Measurements from ENCODE around the gene EXOC6B.

Gene EXOC6B

GRCh38 chr2:72800492-72800891, 25.3 kb downstream of the EXOC6B start:
- ATAC-seq = no peak
- TF ChIP-seq POU6F1 (CRISPR knock-in tag; IDR thresholded peaks at IDR 0.05; ENCODE audit: borderline replicate concordance, low read depth) (no peak), TCF4 (CRISPR knock-in tag; IDR thresholded peaks at IDR 0.05; ENCODE audit: borderline replicate concordance) (no peak), OSR1 (CRISPR knock-in tag; IDR thresholded peaks at IDR 0.05) (no peak), RARB (CRISPR knock-in tag; IDR thresholded peaks at IDR 0.05) (no peak), ZNF70 (CRISPR knock-in tag; IDR thresholded peaks at IDR 0.05) (no peak), ARNTL (CRISPR knock-in tag; IDR thresholded peaks at IDR 0.05; ENCODE audit: borderline replicate concordance, low read depth) (no peak), ISL1 (CRISPR knock-in tag; IDR thresholded peaks at IDR 0.05) (no peak), ZFP30 (CRISPR knock-in tag; IDR thresholded peaks at IDR 0.05) (no peak), PATZ1 (CRISPR knock-in tag; IDR thresholded peaks at IDR 0.05; ENCODE audit: borderline replicate concordance) (no peak), TSHZ2 (CRISPR knock-in tag; IDR thresholded peaks at IDR 0.05) (no peak), SNAI2 (CRISPR knock-in tag; IDR thresholded peaks at IDR 0.05) (no peak), ZNF8 (CRISPR knock-in tag; IDR thresholded peaks at IDR 0.05) (no peak), ZFP3 (CRISPR knock-in tag; IDR thresholded peaks at IDR 0.05) (no peak), ZNF565 (CRISPR knock-in tag; conservative IDR thresholded peaks at IDR 0.05; ENCODE audit: low read depth) (no peak), CSDC2 (CRISPR knock-in tag; IDR thresholded peaks at IDR 0.05) (no peak), ESRRG (CRISPR knock-in tag; IDR thresholded peaks at IDR 0.05) (no peak), CREB5 (CRISPR knock-in tag; IDR thresholded peaks at IDR 0.05; ENCODE audit: low read depth) (no peak), ZC3H10 (CRISPR knock-in tag; IDR thresholded peaks at IDR 0.05) (no peak), GLIS3 (CRISPR knock-in tag; IDR thresholded peaks at IDR 0.05) (no peak), TOX (CRISPR knock-in tag; IDR thresholded peaks at IDR 0.05; ENCODE audit: borderline replicate concordance) (no peak)

GRCh38 chr2:72797740-72798139, 28.1 kb downstream of the EXOC6B start:
- no peak for ATAC-seq
- TF ChIP-seq OSR1 (CRISPR knock-in tag; IDR thresholded peaks at IDR 0.05) (no peak), TSHZ2 (CRISPR knock-in tag; IDR thresholded peaks at IDR 0.05) (no peak), ZNF70 (CRISPR knock-in tag; IDR thresholded peaks at IDR 0.05) (no peak), BACH2 (CRISPR knock-in tag; IDR thresholded peaks at IDR 0.05; ENCODE audit: borderline replicate concordance) (no peak), ZNF8 (CRISPR knock-in tag; IDR thresholded peaks at IDR 0.05) (no peak), RARB (CRISPR knock-in tag; IDR thresholded peaks at IDR 0.05) (no peak), ZFP30 (CRISPR knock-in tag; IDR thresholded peaks at IDR 0.05) (no peak), SNAI2 (CRISPR knock-in tag; IDR thresholded peaks at IDR 0.05) (no peak), GLIS3 (CRISPR knock-in tag; IDR thresholded peaks at IDR 0.05) (no peak)

Measured in SK-N-SH treated with all-trans-retinoic acid at 6 μM for 48 hours (cell line).